Gastroesophageal sphincter (tissue), 3 donors: Measurements from ENCODE around the gene POMT1.

Experiments
- EP300 ChIP-seq: sonication (generic); formaldehyde crosslinking; IDR thresholded peaks from one replicate; pipeline ENCODE4 v1.6.1; 2017; ENCODE audit warnings: antibody characterized with exemption, mild to moderate bottlenecking
- POLR2A ChIP-seq, 2 donors: fragments of 450-650 bp; IDR thresholded peaks; one replicate each; pipeline ENCODE4 v1.6.1; 2017; ENCODE audit warnings: antibody characterized with exemption in 2 of 2, mild to moderate bottlenecking in 2 of 2, moderate library complexity in 1 of 2
- POLR2AphosphoS5 ChIP-seq: sonication (generic); formaldehyde crosslinking; IDR thresholded peaks from one replicate; pipeline ENCODE4 v1.6.1; 2017; ENCODE audit warnings: antibody characterized with exemption
- TF ChIP-seq, protein P1 (sequence below), 4 experiments: fragments of 200-600 bp in 2 of 4; fragments of 450-650 bp in 2 of 4; sonication (generic) in 1 of 4; IDR thresholded peaks; one replicate each; pipeline ENCODE4 v1.5.1; 2017 to 2019; ENCODE audit warnings: antibody characterized with exemption in 4 of 4, mild to moderate bottlenecking in 2 of 4, moderate library complexity in 2 of 4

GRCh38 chr9:131517761-131518190, 15.1 kb downstream of the POMT1 start:
- no peak for TF ChIP-seq EP300
- TF ChIP-seq, protein P1, sequence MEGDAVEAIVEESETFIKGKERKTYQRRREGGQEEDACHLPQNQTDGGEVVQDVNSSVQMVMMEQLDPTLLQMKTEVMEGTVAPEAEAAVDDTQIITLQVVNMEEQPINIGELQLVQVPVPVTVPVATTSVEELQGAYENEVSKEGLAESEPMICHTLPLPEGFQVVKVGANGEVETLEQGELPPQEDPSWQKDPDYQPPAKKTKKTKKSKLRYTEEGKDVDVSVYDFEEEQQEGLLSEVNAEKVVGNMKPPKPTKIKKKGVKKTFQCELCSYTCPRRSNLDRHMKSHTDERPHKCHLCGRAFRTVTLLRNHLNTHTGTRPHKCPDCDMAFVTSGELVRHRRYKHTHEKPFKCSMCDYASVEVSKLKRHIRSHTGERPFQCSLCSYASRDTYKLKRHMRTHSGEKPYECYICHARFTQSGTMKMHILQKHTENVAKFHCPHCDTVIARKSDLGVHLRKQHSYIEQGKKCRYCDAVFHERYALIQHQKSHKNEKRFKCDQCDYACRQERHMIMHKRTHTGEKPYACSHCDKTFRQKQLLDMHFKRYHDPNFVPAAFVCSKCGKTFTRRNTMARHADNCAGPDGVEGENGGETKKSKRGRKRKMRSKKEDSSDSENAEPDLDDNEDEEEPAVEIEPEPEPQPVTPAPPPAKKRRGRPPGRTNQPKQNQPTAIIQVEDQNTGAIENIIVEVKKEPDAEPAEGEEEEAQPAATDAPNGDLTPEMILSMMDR (IDR thresholded peaks at IDR 0.05), result no peak
- TF ChIP-seq POLR2A (IDR thresholded peaks at IDR 0.05), result no peak
- TF ChIP-seq POLR2AphosphoS5, result no peak
